IMR-90 (cell line): ENCODE results near the gene PHETA1. TPM values are rescaled to one million over a fixed set of nuclear protein-coding genes. Genes with fewer than 3 reads are reported as not detected.

Experiments used
- ATAC-seq: fragments of 200-7000 bp; cut with Tn5 transposase; 2 replicates; pipeline ENCODE4 v1.9.1; 2020; ENCODE audit warnings: low read depth, mild to moderate bottlenecking, moderate library complexity
- BruUV-seq: library from RNA; stranded (reverse); fragments of 400-500 nt; replicated peaks from 2 replicates; lab custom pipeline; 2021; lab: Mats Ljungman, UMichigan
- CTCF ChIA-PET: fragments of 300-600 bp; formaldehyde crosslinking; extraction: SDS; loops from one replicate; lab custom pipeline; 2021; ENCODE audit warnings: antibody characterized with exemption; lab: Yijun Ruan, JAX
- POLR2A ChIA-PET: fragments of 300-600 bp; sonication (Branson Sonifier 250); formaldehyde crosslinking; loops from one replicate; lab custom pipeline; 2022; ENCODE audit warnings: antibody characterized with exemption; ENCODE audit not compliant: unreplicated experiment; lab: Charles Lee
- DNase-seq: peaks from one replicate; pipeline ENCODE4 v3.0.0; 2013
- H2AFZ ChIP-seq: replicated peaks from 2 replicates; pipeline ENCODE3; 2013; ENCODE audit warnings: low read length, mild to moderate bottlenecking; ENCODE audit not compliant: poor library complexity
- H2AK5ac ChIP-seq: 2 replicates; pipeline ENCODE4 v1.6.1; 2013; ENCODE audit warnings: low read depth, low read length, inconsistent platforms
- H2AK9ac ChIP-seq: replicated peaks from 2 replicates; pipeline ENCODE3; 2013; ENCODE audit warnings: mild to moderate bottlenecking, low read depth, low read length, moderate library complexity; ENCODE audit not compliant: poor library complexity
- H2BK120ac ChIP-seq: 2 replicates; pipeline ENCODE4 v1.6.1; 2013; ENCODE audit warnings: low read depth, low read length, inconsistent platforms
- H2BK15ac ChIP-seq: 3 replicates; pipeline ENCODE4 v1.6.1; 2013; ENCODE audit warnings: low read depth, low read length, inconsistent platforms
- H2BK20ac ChIP-seq: 2 replicates; pipeline ENCODE4 v1.6.1; 2013; ENCODE audit warnings: low read depth, mild to moderate bottlenecking, inconsistent platforms, low read length, moderate library complexity
- H2BK5ac ChIP-seq: 2 replicates; pipeline ENCODE4 v1.6.1; 2013; ENCODE audit warnings: mild to moderate bottlenecking, low read depth, low read length, inconsistent platforms; ENCODE audit not compliant: poor library complexity, severe bottlenecking
- H3K14ac ChIP-seq: replicated peaks from 2 replicates; pipeline ENCODE4 v1.6.1; 2013; ENCODE audit warnings: low read depth, low read length, inconsistent platforms
- H3K18ac ChIP-seq: 2 replicates; pipeline ENCODE4 v1.6.1; 2013; ENCODE audit warnings: low read depth, low read length, control low read depth
- H3K23ac ChIP-seq: 2 replicates; pipeline ENCODE4 v1.6.1; 2013; ENCODE audit warnings: low read depth, low read length, inconsistent platforms
- H3K27ac ChIP-seq: 2 replicates; pipeline ENCODE4 v1.5.1; 2013; ENCODE audit warnings: mild to moderate bottlenecking, control low read depth, low read length; ENCODE audit not compliant: insufficient read depth
- H3K27me3 ChIP-seq: 2 replicates; pipeline ENCODE4 v1.6.1; 2013; ENCODE audit warnings: low read length; ENCODE audit not compliant: control insufficient read depth, insufficient read depth
- H3K36me3 ChIP-seq: 2 replicates; pipeline ENCODE4 v1.6.1; 2013; ENCODE audit warnings: low read length, mixed read lengths; ENCODE audit not compliant: control insufficient read depth, insufficient read depth
- H3K4ac ChIP-seq: 2 replicates; pipeline ENCODE4 v1.6.1; 2013; ENCODE audit warnings: low read depth, low read length, inconsistent platforms
- H3K4me1 ChIP-seq: 2 replicates; pipeline ENCODE4 v1.6.1; 2013; ENCODE audit warnings: low read length, mixed read lengths; ENCODE audit not compliant: control insufficient read depth, insufficient read depth
- H3K4me2 ChIP-seq: 2 replicates; pipeline ENCODE4 v1.6.1; 2013; ENCODE audit warnings: low read depth, mild to moderate bottlenecking, control low read depth, low read length, moderate library complexity
- H3K4me3 ChIP-seq: 2 replicates; pipeline ENCODE4 v1.5.1; 2013; ENCODE audit warnings: low read depth, mild to moderate bottlenecking, control low read depth, low read length, moderate library complexity; ENCODE audit not compliant: insufficient read depth
- H3K56ac ChIP-seq: 2 replicates; pipeline ENCODE4 v1.6.1; 2013; ENCODE audit warnings: low read length, inconsistent platforms; ENCODE audit not compliant: insufficient read depth; ENCODE audit errors: extremely low read depth
- H3K79me1 ChIP-seq, 2 experiments: 2 replicates each; pipeline ENCODE4 v1.6.1; 2013; ENCODE audit warnings: low read length in 2 of 2, inconsistent platforms in 1 of 2, low read depth in 1 of 2
- H3K9ac ChIP-seq: 2 replicates; pipeline ENCODE4 v1.6.1; 2013; ENCODE audit warnings: low read depth, low read length, control low read depth
- H3K9me1 ChIP-seq: 2 replicates; pipeline ENCODE4 v1.6.1; 2013; ENCODE audit warnings: low read length, inconsistent platforms; ENCODE audit not compliant: insufficient read depth
- H3K9me3 ChIP-seq: 2 replicates; pipeline ENCODE4 v1.6.1; 2013; ENCODE audit warnings: low read length; ENCODE audit not compliant: control insufficient read depth, insufficient read depth
- H4K20me1 ChIP-seq: 2 replicates; pipeline ENCODE4 v1.6.1; 2013; ENCODE audit warnings: low read length, inconsistent platforms; ENCODE audit not compliant: insufficient read depth
- H4K5ac ChIP-seq: 2 replicates; pipeline ENCODE4 v1.6.1; 2013; ENCODE audit warnings: mild to moderate bottlenecking, low read depth, low read length, control low read depth
- H4K8ac ChIP-seq, 2 experiments: 2 replicates each; pipeline ENCODE4 v1.6.1; 2013; ENCODE audit warnings: low read depth in 2 of 2, low read length in 2 of 2, control low read depth in 1 of 2, inconsistent platforms in 1 of 2
- H4K91ac ChIP-seq: 2 replicates; pipeline ENCODE4 v1.6.1; 2013; ENCODE audit warnings: low read depth, low read length, inconsistent platforms; ENCODE audit not compliant: insufficient read depth
- BHLHE40 ChIP-seq: fragments of 150-350 bp; IDR thresholded peaks from 2 replicates; pipeline ENCODE4 v1.6.1; 2016; ENCODE audit warnings: mild to moderate bottlenecking, low read depth, low read length
- CTCF ChIP-seq: conservative IDR thresholded peaks from 2 replicates; pipeline ENCODE4 v1.5.1; 2012; ENCODE audit warnings: mild to moderate bottlenecking, low read depth, low read length, improper control_type of control experiment
- FOS ChIP-seq: fragments of 150-350 bp; IDR thresholded peaks from 2 replicates; pipeline ENCODE4 v1.6.1; 2016; ENCODE audit warnings: low read depth, low read length
- MXI1 ChIP-seq: IDR thresholded peaks from 2 replicates; pipeline ENCODE4 v1.6.1; 2012; ENCODE audit warnings: low read depth, mild to moderate bottlenecking, low read length, moderate library complexity, borderline replicate concordance
- POLR2A ChIP-seq: IDR thresholded peaks from 2 replicates; pipeline ENCODE4 v1.6.1; 2012; ENCODE audit warnings: mild to moderate bottlenecking, low read depth, low read length
- RAD21 ChIP-seq: IDR thresholded peaks from 2 replicates; pipeline ENCODE4 v1.6.1; 2012; ENCODE audit warnings: low read length, improper control_type of control experiment
- RCOR1 ChIP-seq: IDR thresholded peaks from 2 replicates; pipeline ENCODE4 v1.6.1; 2012; ENCODE audit warnings: mild to moderate bottlenecking, low read length, improper control_type of control experiment; ENCODE audit not compliant: insufficient replicate concordance
- SMC3 ChIP-seq: fragments of 150-350 bp; IDR thresholded peaks from 2 replicates; pipeline ENCODE4 v1.6.1; 2016; ENCODE audit warnings: low read depth, mild to moderate bottlenecking, antibody characterized with exemption, low read length, moderate library complexity
- WGBS, 2 experiments: methylation state at CpG; one replicate each; pipeline versions ENCODE4 v1.1.5 to v1.1.7; 2013; ENCODE audit warnings: missing lambda C conversion rate in 2 of 2; ENCODE audit not compliant: insufficient read length in 1 of 2; ENCODE audit errors: extremely low coverage in 2 of 2; 5-methylcytosine and 5-hydroxymethylcytosine counted together
- dilution Hi-C: fragments of 300-500 bp; cut with HindIII; formaldehyde crosslinking; loops from one replicate; pipeline ENCODE4 v1.14.3; 2018; ENCODE audit warnings: low sequenced_read_pairs; ENCODE audit not compliant: unreplicated experiment
- in situ Hi-C: fragments of 300-500 bp; cut with MboI; formaldehyde crosslinking; loops from 3 replicates; pipeline ENCODE4 v1.14.3; 2019; ENCODE audit warnings: low sequenced_read_pairs, inconsistent platforms, mixed read lengths
- intact Hi-C: fragments of 100-400 bp; cut with micrococcal nuclease; formaldehyde crosslinking; loops from 2 replicates; pipeline ENCODE4 v1.10.0; 2022
- polyA plus RNA-seq, 3 experiments: library from polyadenylated mRNA; depleted of rRNA; stranded (reverse); fragments of >200 nt; gene quantifications; 2 replicates each; pipeline ENCODE4 v1.2.3, GENCODE V29; 2012; ENCODE audit warnings: low replicate concordance in 1 of 3
- total RNA-seq: library from RNA; depleted of rRNA; stranded (reverse); fragments of >200 nt; gene quantifications from 2 replicates; pipeline ENCODE4 v1.2.3, GENCODE V29; 2012
- TF ChIP-seq, protein P1 (sequence below): fragments of 150-350 bp; IDR thresholded peaks from 2 replicates; pipeline ENCODE4 v1.6.1; 2016; ENCODE audit warnings: low read depth, mild to moderate bottlenecking, low read length, moderate library complexity, borderline replicate concordance

Gene PHETA1
- total and polyA plus RNA-seq, 2 of the 4 experiments (the other 2 are of a cell fraction): 3.2 to 6.6 TPM

GRCh38 chr12:111386885-111387284, 18.0 kb upstream of the PHETA1 start:
- Histone ChIP-seq H3K18ac (no peak overlapping the region), H3K14ac (no peak overlapping the region), H3K4ac (no peak overlapping the region), H2BK20ac (no peak overlapping the region), H3K9me3 (no peaks in the 10 kb centered on the region), H3K79me1 (no peaks in the 10 kb centered on the region), H4K8ac (no peak overlapping the region), H3K4me3 (no peak overlapping the region), H2AFZ (no peak overlapping the region), H3K27ac (no peak overlapping the region), H3K56ac (no peak overlapping the region), H3K4me1 (no peaks in the 10 kb centered on the region), H3K4me2 (no peak overlapping the region), H4K91ac (no peak overlapping the region), H4K5ac (no peak overlapping the region), H2AK5ac (no peak overlapping the region), H3K36me3 (no peaks in the 10 kb centered on the region), H2BK5ac (no peak overlapping the region), H3K27me3 (peaks cover 20% of the 10 kb centered on the region), H2AK9ac (no peak overlapping the region), H3K9me1 (no peaks in the 10 kb centered on the region), H4K20me1 (no peaks in the 10 kb centered on the region), H3K23ac (no peak overlapping the region), H2BK120ac (no peak overlapping the region), H2BK15ac (no peak overlapping the region), H3K9ac (no peak overlapping the region)
- no peak for ATAC-seq
- intact Hi-C loops (no loop called here), dilution Hi-C loops (no loop called here), in situ Hi-C loops (no loop called here)
- TF ChIP-seq MXI1 (no peak), SMC3 (no peak), FOS (no peak), CTCF (no peak), POLR2A (no peak), RCOR1 (no peak), BHLHE40 (no peak), RAD21 (no peak)
- TF ChIP-seq, protein P1, sequence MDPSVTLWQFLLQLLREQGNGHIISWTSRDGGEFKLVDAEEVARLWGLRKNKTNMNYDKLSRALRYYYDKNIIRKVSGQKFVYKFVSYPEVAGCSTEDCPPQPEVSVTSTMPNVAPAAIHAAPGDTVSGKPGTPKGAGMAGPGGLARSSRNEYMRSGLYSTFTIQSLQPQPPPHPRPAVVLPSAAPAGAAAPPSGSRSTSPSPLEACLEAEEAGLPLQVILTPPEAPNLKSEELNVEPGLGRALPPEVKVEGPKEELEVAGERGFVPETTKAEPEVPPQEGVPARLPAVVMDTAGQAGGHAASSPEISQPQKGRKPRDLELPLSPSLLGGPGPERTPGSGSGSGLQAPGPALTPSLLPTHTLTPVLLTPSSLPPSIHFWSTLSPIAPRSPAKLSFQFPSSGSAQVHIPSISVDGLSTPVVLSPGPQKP: no peak
- no peak for DNase-seq
- POLR2A ChIA-PET: no interaction called here
- BruUV-seq: no TSS peak
- WGBS, 2 experiments: 0% methylated on average over 3 of the region's 3 CpGs; no CpG with 5 or more reads in 1 of the 2 experiments
- CTCF ChIA-PET: no interaction called here
